Mesenchymal stem cell (in vitro differentiated cells and primary cell): Measurements from ENCODE around the gene GC.

Source experiments
- DNase-seq: peaks from one replicate; pipeline ENCODE4 v3.0.0-alpha.2; 2013
- H2AFZ ChIP-seq: one replicate; pipeline ENCODE4 v1.6.1; 2013; ENCODE audit warnings: low read depth, mild to moderate bottlenecking, control low read depth, inconsistent platforms, low read length, moderate library complexity
- H2AK5ac ChIP-seq: 2 replicates; pipeline ENCODE4 v1.6.1; 2013; ENCODE audit warnings: low read length, moderate library complexity, mild to moderate bottlenecking, inconsistent platforms; ENCODE audit not compliant: severe bottlenecking
- H2BK120ac ChIP-seq: one replicate; pipeline ENCODE4 v1.6.1; 2013; ENCODE audit warnings: low read depth, mild to moderate bottlenecking, inconsistent platforms, low read length, moderate library complexity
- H2BK12ac ChIP-seq, 2 experiments: one replicate each; pipeline ENCODE4 v1.6.1; 2013; ENCODE audit warnings: inconsistent platforms in 2 of 2, low read length in 2 of 2, mild to moderate bottlenecking in 2 of 2, moderate library complexity in 2 of 2, control low read depth in 1 of 2
- H2BK15ac ChIP-seq: one replicate; pipeline ENCODE4 v1.6.1; 2013; ENCODE audit warnings: mild to moderate bottlenecking, low read depth, inconsistent platforms; ENCODE audit not compliant: poor library complexity, severe bottlenecking
- H2BK5ac ChIP-seq: 2 replicates; pipeline ENCODE4 v1.6.1; 2013; ENCODE audit warnings: low read depth, mild to moderate bottlenecking, low read length, control low read depth, inconsistent platforms; ENCODE audit not compliant: poor library complexity, severe bottlenecking
- H3K14ac ChIP-seq, 2 experiments: one replicate each; pipeline ENCODE4 v1.6.1; 2013; ENCODE audit warnings: inconsistent platforms in 2 of 2, low read length in 2 of 2, control low read depth in 1 of 2, mild to moderate bottlenecking in 1 of 2, moderate library complexity in 1 of 2
- H3K18ac ChIP-seq, 2 experiments: one replicate each; pipeline ENCODE4 v1.6.1; 2013; ENCODE audit warnings: inconsistent platforms in 2 of 2, low read length in 2 of 2, control low read depth in 1 of 2, low read depth in 1 of 2, mild to moderate bottlenecking in 1 of 2
- H3K23ac ChIP-seq, 2 experiments: one replicate each; pipeline ENCODE4 v1.6.1; 2013; ENCODE audit warnings: inconsistent platforms in 2 of 2, low read length in 2 of 2, mild to moderate bottlenecking in 2 of 2, moderate library complexity in 2 of 2, control low read depth in 1 of 2
- H3K27ac ChIP-seq: 2 replicates; pipeline ENCODE4 v1.5.1; 2013; ENCODE audit warnings: mild to moderate bottlenecking, moderate library complexity, low read length, control low read depth, inconsistent platforms; ENCODE audit not compliant: poor library complexity, severe bottlenecking
- H3K27me3 ChIP-seq, 2 experiments: 2 replicates each; pipeline versions ENCODE4 v1.6.1 to v1.7.0; 2013; ENCODE audit warnings: low read length in 2 of 2, mild to moderate bottlenecking in 2 of 2, moderate library complexity in 2 of 2, control low read depth in 1 of 2, inconsistent platforms in 1 of 2; ENCODE audit not compliant: control insufficient read depth in 1 of 2, insufficient read depth in 1 of 2
- H3K36me3 ChIP-seq, 2 experiments: 2 replicates each; pipeline versions ENCODE4 v1.6.1 to v1.7.0; 2013; ENCODE audit warnings: low read length in 2 of 2, control low read depth in 1 of 2, inconsistent platforms in 1 of 2, low read depth in 1 of 2, mild to moderate bottlenecking in 1 of 2; ENCODE audit not compliant: insufficient read depth in 2 of 2, control insufficient read depth in 1 of 2
- H3K4ac ChIP-seq, 2 experiments: one replicate each; pipeline ENCODE4 v1.6.1; 2013; ENCODE audit warnings: inconsistent platforms in 2 of 2, low read length in 2 of 2, mild to moderate bottlenecking in 2 of 2, moderate library complexity in 2 of 2, control low read depth in 1 of 2, low read depth in 1 of 2
- H3K4me1 ChIP-seq: 2 replicates; pipeline ENCODE4 v1.6.1; 2013; ENCODE audit warnings: low read depth, low read length, control low read depth; ENCODE audit not compliant: control insufficient read depth, insufficient read depth
- H3K4me2 ChIP-seq: 2 replicates; pipeline ENCODE4 v1.6.1; 2013; ENCODE audit warnings: low read length, mild to moderate bottlenecking, inconsistent platforms; ENCODE audit not compliant: poor library complexity, severe bottlenecking
- H3K4me3 ChIP-seq, 2 experiments: 2 replicates each; pipeline versions ENCODE4 v1.5.1 to v1.7.0; 2013; ENCODE audit warnings: low read length in 2 of 2, mild to moderate bottlenecking in 2 of 2, control low read depth in 1 of 2, low read depth in 1 of 2; ENCODE audit not compliant: insufficient read depth in 1 of 2
- H3K79me1 ChIP-seq: replicated peaks from 2 replicates; pipeline ENCODE4 v1.6.1; 2013; ENCODE audit warnings: mild to moderate bottlenecking, control low read depth, low read length, inconsistent platforms; ENCODE audit not compliant: poor library complexity, severe bottlenecking
- H3K9ac ChIP-seq: 2 replicates; pipeline ENCODE4 v1.7.0; 2013; ENCODE audit warnings: mild to moderate bottlenecking, low read length, moderate library complexity
- H3K9me3 ChIP-seq: 2 replicates; pipeline ENCODE4 v1.7.0; 2013; ENCODE audit warnings: mild to moderate bottlenecking, low read length; ENCODE audit not compliant: control insufficient read depth
- H4K8ac ChIP-seq: one replicate; pipeline ENCODE4 v1.6.1; 2013; ENCODE audit warnings: inconsistent platforms, mild to moderate bottlenecking, low read length, moderate library complexity
- H4K91ac ChIP-seq: one replicate; pipeline ENCODE4 v1.6.1; 2013; ENCODE audit warnings: mild to moderate bottlenecking, low read length, inconsistent platforms
- WGBS: methylation state at CpG from one replicate; pipeline ENCODE4 v1.1.7; 2013; ENCODE audit warnings: mixed read lengths; 5-methylcytosine and 5-hydroxymethylcytosine counted together

The GC gene

DNA sequence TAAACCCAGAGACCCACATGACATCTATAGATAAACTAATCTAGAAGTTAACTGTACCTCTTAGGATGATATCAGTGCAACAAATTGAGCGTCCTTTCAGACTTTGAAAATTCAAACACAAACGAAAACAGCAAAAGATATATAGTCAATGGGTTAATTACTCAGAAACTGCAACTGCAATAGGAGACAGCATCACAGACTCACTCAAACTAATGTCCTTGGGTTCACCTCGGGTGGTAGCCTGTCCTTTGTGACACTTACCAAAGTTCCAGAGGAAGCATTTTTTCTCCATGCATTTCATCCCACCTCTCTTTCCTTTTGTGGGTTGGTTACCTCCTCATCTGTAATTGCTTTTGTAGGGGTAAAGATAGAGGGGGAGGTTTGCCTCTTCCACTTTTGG lies 9.7 kb downstream of the GC start:
- H2BK5ac ChIP-seq = no peak overlapping the region
- H3K4me2 ChIP-seq = no peak overlapping the region
- no peak overlapping the region for H3K18ac ChIP-seq
- no peak overlapping the region for H2BK15ac ChIP-seq
- no peak overlapping the region for H3K4ac ChIP-seq
- H3K27me3 ChIP-seq = no peaks in the 10 kb centered on the region
- H2AK5ac ChIP-seq = no peak overlapping the region
- H3K14ac ChIP-seq = no peak overlapping the region
- no peaks in the 10 kb centered on the region for H3K9me3 ChIP-seq
- no peaks in the 10 kb centered on the region for H3K79me1 ChIP-seq
- no peaks in the 10 kb centered on the region for H3K36me3 ChIP-seq
- H3K27ac ChIP-seq = no peak overlapping the region
- H2AFZ ChIP-seq = no peak overlapping the region
- H3K4me3 ChIP-seq = no peak overlapping the region
- H3K9ac ChIP-seq = no peak overlapping the region
- DNase-seq = no peak
- H2BK120ac ChIP-seq = no peak overlapping the region
- H3K23ac ChIP-seq = no peak overlapping the region
- no peak overlapping the region for H4K8ac ChIP-seq
- H3K4me1 ChIP-seq = no peaks in the 10 kb centered on the region
- no peak overlapping the region for H2BK12ac ChIP-seq
- H4K91ac ChIP-seq = no peak overlapping the region
- 64% methylated on average over 3 of the region's 3 CpGs for WGBS

GRCh38 chr4:71773004-71773403 lies 10.9 kb downstream of the GC start:
- WGBS = no CpG with 5 or more reads among the region's 2 CpGs
- Histone ChIP-seq H3K27me3 (no peaks in the 10 kb centered on the region), H4K8ac (no peak overlapping the region), H3K4me3 (no peak overlapping the region), H2BK15ac (no peak overlapping the region), H4K91ac (no peak overlapping the region), H3K9ac (no peak overlapping the region), H2AK5ac (no peak overlapping the region), H2BK12ac (no peak overlapping the region), H2BK5ac (no peak overlapping the region), H3K18ac (no peak overlapping the region), H3K4me2 (no peak overlapping the region), H2BK120ac (no peak overlapping the region), H3K4me1 (no peaks in the 10 kb centered on the region), H3K9me3 (no peaks in the 10 kb centered on the region), H3K14ac (no peak overlapping the region), H3K23ac (no peak overlapping the region), H3K4ac (no peak overlapping the region), H3K27ac (no peak overlapping the region), H2AFZ (no peak overlapping the region), H3K36me3 (no peaks in the 10 kb centered on the region), H3K79me1 (no peaks in the 10 kb centered on the region)
- DNase-seq = no peak

DNA sequence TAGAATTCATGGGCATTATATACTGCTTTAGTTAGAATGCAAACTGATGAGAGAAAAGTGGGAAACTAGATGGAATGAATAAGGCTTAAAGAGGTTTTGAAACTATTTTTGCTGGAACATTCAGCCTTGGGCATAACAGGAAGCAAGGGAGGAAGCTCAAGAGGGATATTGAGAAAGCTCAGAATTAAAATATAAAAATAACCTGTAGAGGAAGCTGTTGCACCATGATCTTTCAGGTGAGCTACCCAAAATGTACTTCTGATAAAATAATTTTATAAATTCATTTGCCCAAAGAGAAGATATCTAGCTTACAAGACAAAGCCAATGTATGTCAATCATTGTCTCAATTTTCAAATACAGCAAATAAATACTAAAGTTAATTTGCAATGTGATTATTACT lies 11.3 kb downstream of the GC start:
- no peak overlapping the region for H3K4me3 ChIP-seq
- no peak overlapping the region for H4K8ac ChIP-seq
- DNase-seq = no peak
- no peaks in the 10 kb centered on the region for H3K9me3 ChIP-seq
- no peak overlapping the region for H2AFZ ChIP-seq
- no peak overlapping the region for H3K27ac ChIP-seq
- no peak overlapping the region for H3K4me2 ChIP-seq
- no peak overlapping the region for H3K9ac ChIP-seq
- H2BK15ac ChIP-seq = no peak overlapping the region
- H2BK120ac ChIP-seq = no peak overlapping the region
- no peak overlapping the region for H2AK5ac ChIP-seq
- H2BK12ac ChIP-seq = no peak overlapping the region
- no peak overlapping the region for H3K14ac ChIP-seq
- no peaks in the 10 kb centered on the region for H3K27me3 ChIP-seq
- H3K23ac ChIP-seq = no peak overlapping the region
- no peaks in the 10 kb centered on the region for H3K4me1 ChIP-seq
- H4K91ac ChIP-seq = no peak overlapping the region
- no peak overlapping the region for H3K18ac ChIP-seq
- no peaks in the 10 kb centered on the region for H3K79me1 ChIP-seq
- no peak overlapping the region for H3K4ac ChIP-seq
- no peaks in the 10 kb centered on the region for H3K36me3 ChIP-seq
- no peak overlapping the region for H2BK5ac ChIP-seq

GRCh38 chr4:71771613-71772012 lies 12.3 kb downstream of the GC start:
- Histone ChIP-seq H3K27me3 (no peaks in the 10 kb centered on the region), H3K9ac (no peak overlapping the region), H3K4me1 (no peaks in the 10 kb centered on the region), H3K36me3 (no peaks in the 10 kb centered on the region), H2BK12ac (no peak overlapping the region), H3K18ac (no peak overlapping the region), H4K91ac (no peak overlapping the region), H3K4me3 (no peak overlapping the region), H2BK5ac (no peak overlapping the region), H3K23ac (no peak overlapping the region), H3K79me1 (no peaks in the 10 kb centered on the region), H3K4ac (no peak overlapping the region), H3K27ac (no peak overlapping the region), H2AFZ (no peak overlapping the region), H2AK5ac (no peak overlapping the region), H3K4me2 (no peak overlapping the region), H4K8ac (no peak overlapping the region), H3K14ac (no peak overlapping the region), H2BK120ac (no peak overlapping the region), H2BK15ac (no peak overlapping the region), H3K9me3 (no peaks in the 10 kb centered on the region)
- 56% methylated on average over 2 of the region's 2 CpGs for WGBS
- no peak for DNase-seq
